ENCODE data around the gene MAG. TPM values are rescaled to one million over a fixed set of nuclear protein-coding genes. Genes with fewer than 3 reads are reported as not detected.

Gene MAG
- total RNA-seq, 1 experiment from 2014 or later = not detected

DNA sequence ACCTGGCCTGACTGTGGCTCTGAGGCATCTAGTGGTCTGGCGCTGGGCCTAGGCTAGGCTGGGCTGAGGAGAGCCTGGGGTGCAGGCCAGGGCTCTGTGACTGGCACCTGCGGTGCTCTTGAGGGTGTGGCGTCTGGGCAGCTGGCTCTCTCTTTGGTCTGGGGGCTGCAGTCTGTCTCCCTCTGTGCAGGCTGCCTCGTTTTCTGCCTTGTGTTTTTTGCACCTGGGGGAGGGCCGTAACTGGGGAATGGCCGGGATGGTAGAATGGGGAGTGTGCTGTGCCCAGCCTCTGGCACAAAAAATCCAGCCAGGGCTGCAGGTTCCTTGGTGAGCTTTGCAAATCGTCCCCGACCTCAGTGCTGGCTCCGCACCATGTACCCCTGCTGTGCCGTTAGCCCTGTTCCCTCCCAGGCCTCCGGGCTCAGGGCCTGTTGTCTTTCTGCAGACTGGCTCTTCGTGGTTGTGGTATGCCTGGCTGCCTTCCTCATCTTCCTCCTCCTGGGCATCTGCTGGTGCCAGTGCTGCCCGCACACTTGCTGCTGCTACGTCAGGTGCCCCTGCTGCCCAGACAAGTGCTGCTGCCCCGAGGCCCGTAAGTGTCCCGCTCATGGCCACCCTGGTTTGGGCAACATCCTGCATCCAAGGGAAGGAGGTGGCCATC lies 29.7 kb upstream of the MAG start:
- in situ Hi-C loops (cut with HindIII; ENCODE audit: low pct_unique_long_range_greater_than_20kb, low sequenced_read_pairs) = no loop called here
- DNase-seq (ENCODE audit: low read depth, low spot score) = peak; percentile 28

DNA sequence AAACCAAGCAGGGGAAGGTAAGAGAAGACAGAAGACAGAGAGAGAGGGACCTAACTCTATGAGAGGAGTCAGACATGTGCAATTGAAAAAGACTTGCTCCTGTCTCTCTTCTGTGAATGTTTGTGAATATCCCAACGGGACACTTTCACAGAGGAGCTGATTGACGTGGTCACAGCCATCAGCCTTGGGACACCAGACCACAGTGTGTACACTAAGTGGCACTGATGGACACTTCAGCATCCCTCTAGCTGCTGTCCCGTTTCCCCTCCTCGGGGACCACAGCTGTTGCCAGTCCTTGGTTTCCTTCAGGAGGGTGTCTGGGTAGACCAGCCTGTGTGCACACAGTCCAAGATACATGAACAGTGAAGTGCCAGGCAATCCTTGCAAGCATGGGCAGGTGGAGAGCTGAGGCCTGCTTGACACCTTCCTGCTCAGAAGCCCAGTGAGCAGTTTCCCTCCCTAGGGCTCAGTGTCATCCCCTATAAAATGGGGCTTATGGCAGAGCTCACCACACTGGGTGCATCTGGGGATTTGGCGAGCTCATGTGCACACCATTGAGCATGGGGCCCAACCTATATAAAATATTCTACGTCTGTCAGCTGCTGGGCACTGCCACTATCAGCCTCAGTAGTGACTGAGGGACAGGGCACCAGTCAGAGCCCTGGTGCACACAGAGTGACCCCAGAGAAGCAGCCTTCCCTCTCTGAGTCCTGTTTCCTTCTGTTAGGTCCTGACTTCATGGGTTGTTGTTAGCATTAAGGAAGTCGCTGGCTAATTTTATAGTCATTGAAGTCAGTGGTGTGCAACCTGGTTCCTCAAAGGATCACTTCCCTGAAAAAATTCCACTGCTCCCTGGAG lies 27.5 kb upstream of the MAG start:
- DNase-seq (ENCODE audit: low read depth, low spot score) = no peak
- in situ Hi-C loops (cut with HindIII; ENCODE audit: low pct_unique_long_range_greater_than_20kb, low sequenced_read_pairs) = no loop called here

DNA sequence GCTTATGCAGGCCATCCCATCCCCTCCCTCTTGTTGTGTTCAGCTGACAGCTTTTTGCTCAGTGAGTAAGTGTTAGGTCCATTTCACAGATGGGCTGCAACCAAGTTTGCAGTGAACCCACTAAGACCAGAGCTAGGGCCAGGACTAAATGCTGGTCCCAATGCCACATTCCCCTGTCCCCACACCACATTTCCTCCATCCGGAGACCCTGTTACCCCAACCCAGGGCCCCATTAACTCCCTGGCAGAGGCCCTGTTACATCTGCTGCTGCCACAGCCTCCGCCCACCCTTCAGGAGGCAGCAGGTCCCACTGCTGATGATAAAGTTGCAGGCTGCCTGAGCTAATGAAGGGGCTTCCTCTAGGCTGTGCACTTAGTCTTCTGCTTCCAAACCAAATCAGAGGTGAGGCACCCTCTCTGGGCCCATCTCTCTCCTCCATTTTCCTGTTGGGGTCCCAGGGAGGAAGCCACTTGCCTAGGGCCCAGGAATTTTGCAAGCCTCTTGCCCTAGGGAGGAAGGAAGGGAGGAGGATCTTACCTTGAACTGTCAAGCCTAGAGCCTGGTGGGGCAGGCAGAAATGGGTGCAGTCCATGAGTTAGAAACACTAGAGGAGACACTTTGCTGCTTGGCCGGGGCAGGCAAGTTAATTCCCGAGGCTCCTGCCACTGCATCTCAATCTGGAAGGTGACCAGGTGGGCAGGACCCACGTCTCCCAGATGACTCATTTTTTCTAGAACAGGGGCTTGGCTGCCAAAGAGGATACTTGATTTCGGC lies 26.6 kb upstream of the MAG start:
- no peak for DNase-seq (ENCODE audit: low read depth, low spot score)
- in situ Hi-C loops (cut with HindIII; ENCODE audit: low pct_unique_long_range_greater_than_20kb, low sequenced_read_pairs) = no loop called here

DNA sequence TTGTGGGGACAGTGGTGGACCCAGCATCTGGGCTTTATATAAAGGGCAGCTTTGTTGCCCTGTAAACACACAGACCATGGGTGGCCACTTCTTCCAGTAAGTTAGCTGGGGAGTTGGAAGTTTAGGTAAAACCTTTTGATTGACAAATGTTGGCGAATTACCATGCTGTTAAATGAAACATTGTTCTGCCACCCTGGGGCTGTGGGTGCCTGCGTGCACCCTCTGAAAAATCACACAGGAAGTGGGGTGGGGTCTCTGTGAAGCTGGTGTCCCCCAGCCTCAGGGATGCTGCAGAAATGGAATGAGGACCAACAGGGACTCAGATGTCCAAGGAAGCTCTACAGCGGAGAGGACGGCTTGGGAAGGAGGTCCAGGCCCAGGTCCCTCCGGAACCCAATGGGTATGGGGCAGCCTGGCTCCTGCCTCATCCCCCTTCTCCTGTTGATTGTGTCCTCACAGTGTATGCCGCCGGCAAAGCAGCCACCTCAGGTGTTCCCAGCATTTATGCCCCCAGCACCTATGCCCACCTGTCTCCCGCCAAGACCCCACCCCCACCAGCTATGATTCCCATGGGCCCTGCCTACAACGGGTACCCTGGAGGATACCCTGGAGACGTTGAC lies 26.0 kb upstream of the MAG start:
- in situ Hi-C loops (cut with HindIII; ENCODE audit: low pct_unique_long_range_greater_than_20kb, low sequenced_read_pairs) = no loop called here
- no peak for DNase-seq (ENCODE audit: low read depth, low spot score)

DNA sequence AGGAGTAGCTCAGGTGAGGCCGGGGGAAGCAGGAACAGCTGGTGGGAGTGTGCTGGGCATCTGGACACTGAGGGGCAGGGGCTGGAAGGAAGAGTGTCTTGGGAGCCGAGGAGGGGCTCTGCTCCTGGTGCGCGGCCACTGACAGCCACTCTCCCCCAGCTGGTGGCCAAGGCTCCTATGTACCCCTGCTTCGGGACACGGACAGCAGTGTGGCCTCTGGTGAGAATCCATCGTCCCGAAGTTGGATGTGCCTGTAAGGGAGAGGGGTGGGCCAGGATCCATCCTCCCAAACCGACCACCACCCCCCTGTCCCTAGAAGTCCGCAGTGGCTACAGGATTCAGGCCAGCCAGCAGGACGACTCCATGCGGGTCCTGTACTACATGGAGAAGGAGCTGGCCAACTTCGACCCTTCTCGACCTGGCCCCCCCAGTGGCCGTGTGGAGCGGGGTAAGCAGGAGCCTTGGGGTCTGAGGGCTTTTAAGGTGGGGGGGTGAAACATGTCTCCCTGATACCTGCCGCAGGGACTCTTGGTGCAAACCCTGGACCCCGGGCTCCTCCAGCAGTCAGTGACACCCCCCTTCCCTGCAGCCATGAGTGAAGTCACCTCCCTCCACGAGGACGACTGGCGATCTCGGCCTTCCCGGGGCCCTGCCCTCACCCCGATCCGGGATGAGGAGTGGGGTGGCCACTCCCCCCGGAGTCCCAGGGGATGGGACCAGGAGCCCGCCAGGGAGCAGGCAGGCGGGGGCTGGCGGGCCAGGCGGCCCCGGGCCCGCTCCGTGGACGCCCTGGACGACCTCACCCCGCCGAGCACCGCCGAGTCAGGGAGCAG lies 25.2 kb upstream of the MAG start:
- in situ Hi-C loops (cut with HindIII; ENCODE audit: low pct_unique_long_range_greater_than_20kb, low sequenced_read_pairs) = no loop called here
- DNase-seq (ENCODE audit: low read depth, low spot score) = no peak

DNA sequence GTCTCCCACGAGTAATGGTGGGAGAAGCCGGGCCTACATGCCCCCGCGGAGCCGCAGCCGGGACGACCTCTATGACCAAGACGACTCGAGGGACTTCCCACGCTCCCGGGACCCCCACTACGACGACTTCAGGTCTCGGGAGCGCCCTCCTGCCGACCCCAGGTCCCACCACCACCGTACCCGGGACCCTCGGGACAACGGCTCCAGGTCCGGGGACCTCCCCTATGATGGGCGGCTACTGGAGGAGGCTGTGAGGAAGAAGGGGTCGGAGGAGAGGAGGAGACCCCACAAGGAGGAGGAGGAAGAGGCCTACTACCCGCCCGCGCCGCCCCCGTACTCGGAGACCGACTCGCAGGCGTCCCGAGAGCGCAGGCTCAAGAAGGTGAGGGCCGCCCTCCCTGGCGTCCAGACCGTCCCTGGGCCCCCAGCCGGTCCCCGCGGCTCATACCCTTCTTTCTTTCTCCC lies 24.6 kb upstream of the MAG start:
- in situ Hi-C loops (cut with HindIII; ENCODE audit: low pct_unique_long_range_greater_than_20kb, low sequenced_read_pairs) = no loop called here
- no peak for DNase-seq (ENCODE audit: low read depth, low spot score)

DNA sequence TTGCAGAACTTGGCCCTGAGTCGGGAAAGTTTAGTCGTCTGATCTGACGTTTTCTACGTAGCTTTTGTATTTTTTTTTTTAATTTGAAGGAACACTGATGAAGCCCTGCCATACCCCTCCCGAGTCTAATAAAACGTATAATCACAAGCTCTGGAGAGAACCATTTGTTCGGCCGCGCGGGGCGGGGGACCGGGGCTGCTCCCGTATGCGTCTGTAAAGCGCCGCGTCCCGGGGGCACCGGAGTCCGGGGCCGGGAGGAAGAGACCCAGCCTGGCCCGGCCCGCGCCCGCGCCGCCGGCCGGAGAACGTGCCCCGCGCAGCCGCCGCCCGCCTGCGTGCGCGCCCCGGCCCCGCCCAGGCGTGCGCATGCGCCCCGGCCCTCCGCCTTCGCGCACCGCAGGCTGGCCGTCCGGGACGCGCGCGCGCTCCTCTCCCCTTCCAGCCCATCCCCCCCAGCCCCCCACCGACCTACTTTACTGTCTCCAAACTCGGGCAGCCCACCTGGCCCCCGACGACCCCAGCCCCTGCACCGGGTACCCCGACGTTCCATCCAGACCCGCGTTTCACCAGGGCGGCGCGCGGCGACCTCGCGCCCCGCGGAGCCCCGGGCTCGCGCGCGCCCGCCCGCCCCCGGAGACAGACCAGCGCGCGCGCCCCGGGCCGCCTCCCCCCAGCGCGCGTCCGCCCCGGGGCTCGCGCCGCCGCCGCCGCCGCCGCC lies 24.0 kb upstream of the MAG start:
- peak; percentile 60 for DNase-seq (ENCODE audit: low read depth, low spot score)
- in situ Hi-C loops (cut with HindIII; ENCODE audit: low pct_unique_long_range_greater_than_20kb, low sequenced_read_pairs) = no loop called here

DNA sequence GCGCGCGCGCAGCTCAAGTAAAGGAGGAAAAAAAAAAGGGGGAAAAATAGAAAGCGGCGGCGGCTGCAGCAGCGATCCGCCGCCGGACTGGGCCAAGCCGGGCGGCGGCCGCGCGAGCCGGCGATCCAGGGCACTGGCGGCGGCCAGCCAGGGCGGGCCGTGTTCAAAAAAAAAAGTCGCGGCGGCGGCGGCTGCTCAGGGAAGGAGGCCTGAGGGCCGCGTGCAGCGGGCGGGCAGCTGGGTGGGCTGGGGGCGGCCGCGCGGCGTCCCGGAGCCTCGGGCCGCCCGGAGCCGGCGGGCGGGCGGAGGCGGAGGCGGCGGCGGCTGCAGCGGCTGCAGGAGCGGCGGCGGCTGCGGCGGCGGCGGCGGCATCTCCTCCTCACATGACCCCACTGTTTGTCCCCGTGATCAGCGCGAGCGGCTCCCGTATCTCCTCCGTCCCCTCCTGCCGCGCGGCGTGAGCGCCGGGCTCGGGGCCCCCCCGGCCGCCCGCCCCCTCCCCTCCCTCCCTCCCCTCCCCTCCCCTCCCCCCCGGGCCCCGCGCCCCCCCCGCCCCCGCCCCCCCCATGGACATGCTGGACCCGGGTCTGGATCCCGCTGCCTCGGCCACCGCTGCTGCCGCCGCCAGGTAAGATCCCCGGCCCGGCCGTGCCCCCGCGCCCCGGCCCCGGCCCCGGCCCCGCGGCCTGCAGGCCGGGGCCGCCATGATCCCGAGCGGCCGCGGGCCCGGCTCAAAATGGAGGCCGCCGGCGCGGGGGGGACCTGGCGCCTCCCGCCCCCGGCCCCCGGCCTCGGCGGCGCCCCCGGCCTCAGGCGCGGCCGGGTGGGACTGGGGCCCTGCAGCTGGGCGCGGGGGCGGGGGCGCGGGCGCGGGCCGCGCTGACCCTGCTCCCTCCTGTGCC lies 23.2 kb upstream of the MAG start, which contains the start of gene USF2:
TSS of gene USF2 (plus strand) at position 427 of the 902 bp plus-strand sequence. CDS start at position 567, 140 bp downstream.
- DNase-seq (ENCODE audit: low read depth, low spot score) = peak; percentile 83

DNA sequence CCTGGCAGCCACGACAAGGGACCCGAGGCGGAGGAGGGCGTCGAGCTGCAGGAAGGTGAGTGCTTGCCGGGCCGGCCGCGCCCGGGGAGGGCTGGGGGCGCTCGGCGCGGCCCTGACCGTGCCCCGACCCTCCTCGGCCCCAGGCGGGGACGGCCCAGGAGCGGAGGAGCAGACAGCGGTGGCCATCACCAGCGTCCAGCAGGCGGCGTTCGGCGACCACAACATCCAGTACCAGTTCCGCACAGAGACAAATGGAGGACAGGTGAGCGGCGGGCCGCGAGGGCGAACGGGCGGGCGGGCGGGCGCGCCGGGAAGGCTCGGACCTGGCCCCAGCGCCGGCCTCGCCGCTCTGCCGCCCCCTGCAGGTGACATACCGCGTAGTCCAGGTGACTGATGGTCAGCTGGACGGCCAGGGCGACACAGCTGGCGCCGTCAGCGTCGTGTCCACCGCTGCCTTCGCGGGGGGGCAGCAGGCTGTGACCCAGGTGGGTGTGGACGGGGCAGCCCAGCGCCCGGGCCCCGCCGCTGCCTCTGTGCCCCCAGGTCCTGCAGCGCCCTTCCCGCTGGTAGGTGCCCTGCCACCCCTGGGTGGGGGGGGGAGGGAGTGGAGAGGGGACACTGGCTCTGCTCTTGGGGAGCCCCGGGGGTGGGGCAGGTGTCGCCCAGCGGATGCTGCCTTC lies 22.4 kb upstream of the MAG start:
- DNase-seq (ENCODE audit: low read depth, low spot score) = peak; percentile 71
- in situ Hi-C loops (cut with HindIII; ENCODE audit: low pct_unique_long_range_greater_than_20kb, low sequenced_read_pairs) = no loop called here

More for the DNA sequence above, 23.2 kb upstream of the MAG start, which contains the start of gene USF2:
- in situ Hi-C loops (cut with HindIII; ENCODE audit: low pct_unique_long_range_greater_than_20kb, low sequenced_read_pairs) = no loop called here

DNA sequence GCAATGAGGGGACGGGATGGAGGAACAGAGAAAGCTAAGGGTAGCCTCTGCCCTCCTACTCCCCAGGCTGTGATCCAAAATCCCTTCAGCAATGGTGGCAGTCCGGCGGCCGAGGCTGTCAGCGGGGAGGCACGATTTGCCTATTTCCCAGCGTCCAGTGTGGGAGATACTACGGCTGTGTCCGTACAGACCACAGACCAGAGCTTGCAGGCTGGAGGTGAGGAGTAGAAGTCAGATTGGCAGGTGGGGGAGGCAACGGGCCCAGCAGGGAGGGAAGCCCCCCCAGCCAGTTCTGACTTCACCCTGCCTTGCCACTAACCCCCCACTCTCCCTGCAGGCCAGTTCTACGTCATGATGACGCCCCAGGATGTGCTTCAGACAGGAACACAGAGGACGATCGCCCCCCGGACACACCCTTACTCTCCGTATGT lies 21.6 kb upstream of the MAG start:
- in situ Hi-C loops (cut with HindIII; ENCODE audit: low pct_unique_long_range_greater_than_20kb, low sequenced_read_pairs) = no loop called here
- DNase-seq (ENCODE audit: low read depth, low spot score) = no peak

DNA sequence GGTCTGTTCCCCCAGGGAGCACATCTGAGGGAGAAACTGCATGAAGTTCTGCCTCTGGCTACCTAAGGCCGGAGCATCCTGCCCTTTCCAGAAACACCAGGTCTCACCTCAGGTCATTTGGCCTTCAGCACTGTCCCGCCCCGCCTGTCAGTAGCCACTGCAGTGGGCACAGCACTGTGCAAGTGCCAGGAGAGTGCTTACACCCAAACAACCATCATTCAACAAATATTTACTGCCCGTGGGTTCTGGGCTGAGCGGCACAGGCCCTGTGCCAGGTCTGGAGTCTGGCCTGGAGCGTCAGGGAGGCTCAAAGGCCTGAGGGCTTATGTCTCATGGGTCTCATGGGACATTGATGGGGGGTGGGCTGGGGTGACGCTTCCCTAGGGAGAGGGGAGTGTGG lies 20.4 kb upstream of the MAG start:
- DNase-seq (ENCODE audit: low read depth, low spot score) = no peak
- in situ Hi-C loops (cut with HindIII; ENCODE audit: low pct_unique_long_range_greater_than_20kb, low sequenced_read_pairs) = no loop called here

DNA sequence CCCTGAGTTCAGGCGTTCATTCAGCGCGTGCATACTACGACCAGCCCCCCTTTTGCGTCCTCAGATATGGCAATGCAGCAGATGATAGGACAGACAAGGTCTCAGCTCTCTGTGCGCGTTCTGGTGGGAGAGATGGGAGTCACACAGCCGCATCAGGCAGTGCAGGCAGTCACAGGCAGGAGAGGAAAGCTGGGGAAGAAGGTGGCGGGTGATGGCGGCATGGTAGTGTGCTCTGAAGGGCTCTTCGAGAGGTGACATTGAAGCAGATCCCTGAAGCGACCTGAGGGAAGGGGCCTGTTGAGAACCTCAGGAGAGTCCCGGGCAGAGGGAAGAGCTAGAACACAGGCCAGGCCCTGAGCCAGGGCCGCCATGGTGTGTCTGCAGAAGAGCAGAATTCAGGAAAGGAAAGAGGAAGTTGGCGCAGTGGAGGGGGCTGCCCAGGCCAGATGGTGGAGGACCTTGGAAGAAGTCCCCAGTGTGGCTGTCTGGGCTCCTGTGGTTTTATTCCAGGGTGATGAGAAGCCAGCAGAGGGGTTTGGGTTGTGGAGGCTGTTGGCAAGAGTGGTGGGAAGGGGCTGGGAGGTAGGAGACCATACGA lies 19.7 kb upstream of the MAG start:
- DNase-seq (ENCODE audit: low read depth, low spot score) = no peak
- in situ Hi-C loops (cut with HindIII; ENCODE audit: low pct_unique_long_range_greater_than_20kb, low sequenced_read_pairs) = no loop called here

DNA sequence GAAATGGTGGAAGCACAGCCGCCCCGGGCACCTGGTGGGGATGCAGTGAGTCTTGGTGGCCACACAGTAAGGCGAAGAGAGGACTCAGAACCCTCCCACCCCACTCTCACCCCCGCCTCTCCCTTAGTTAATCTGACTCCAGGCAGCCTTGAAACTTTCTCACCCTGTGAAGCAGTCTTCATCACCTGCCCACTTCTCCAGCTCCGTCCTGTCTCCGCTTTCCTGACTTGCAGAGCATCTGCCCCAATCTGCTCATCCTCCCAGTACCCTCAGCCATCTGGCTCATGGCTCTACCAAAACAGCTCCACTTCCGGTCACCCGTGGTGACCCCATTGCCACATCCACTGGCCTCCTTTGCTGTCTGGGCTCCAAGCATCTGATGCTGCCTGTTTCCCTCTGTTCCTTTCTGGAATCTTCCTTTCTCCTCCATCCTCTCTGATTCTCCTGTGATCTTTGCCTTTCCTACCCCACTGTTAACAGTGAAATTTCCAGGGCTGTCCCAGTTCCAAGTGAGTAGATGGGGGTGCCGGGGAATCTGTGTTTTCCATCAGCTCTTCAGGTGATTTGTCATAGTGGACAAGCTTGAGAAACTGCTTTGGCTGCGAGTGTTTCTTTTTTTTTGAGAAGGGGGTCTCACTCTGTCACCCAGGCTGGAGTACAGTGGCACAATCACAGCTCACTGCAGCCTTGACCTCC lies 18.9 kb upstream of the MAG start:
- in situ Hi-C loops (cut with HindIII; ENCODE audit: low pct_unique_long_range_greater_than_20kb, low sequenced_read_pairs) = no loop called here
- no peak for DNase-seq (ENCODE audit: low read depth, low spot score)

DNA sequence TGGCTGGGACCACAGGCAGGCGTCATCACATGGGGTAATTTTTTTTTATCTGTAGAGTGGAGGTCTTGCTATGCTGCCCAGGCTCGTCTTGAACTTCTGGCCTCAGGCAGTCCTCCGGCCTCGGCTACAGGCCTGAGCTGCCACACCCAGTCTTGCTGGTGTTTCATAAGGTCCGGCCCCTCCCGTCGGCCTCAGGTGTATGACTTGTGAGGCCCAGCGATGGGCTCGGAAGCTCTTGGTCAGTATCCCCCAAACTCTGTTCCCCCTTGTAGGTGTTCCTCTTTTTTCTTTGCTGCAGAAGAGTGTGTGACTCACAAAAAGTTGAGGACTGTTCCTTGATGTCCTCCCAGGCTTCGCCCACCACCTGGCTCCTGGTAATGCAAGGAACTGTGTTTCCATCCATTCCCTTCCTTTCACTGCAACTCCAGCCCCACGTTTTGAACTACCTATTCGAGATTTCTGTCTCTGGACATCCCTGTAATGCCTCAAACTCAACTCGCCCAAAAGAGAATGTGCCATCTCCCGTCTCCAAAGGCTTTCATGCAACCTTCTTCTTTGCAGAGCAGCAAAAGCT lies 18.2 kb upstream of the MAG start:
- in situ Hi-C loops (cut with HindIII; ENCODE audit: low pct_unique_long_range_greater_than_20kb, low sequenced_read_pairs) = no loop called here
- DNase-seq (ENCODE audit: low read depth, low spot score) = no peak

Data from SK-MEL-5 (cell line).